Measurements from ENCODE around the gene LZTS3. TPM values are rescaled to one million over a fixed set of nuclear protein-coding genes. Genes with fewer than 3 reads are reported as not detected.
A peak's percentile ranks its signal among the peaks of the same experiment; 100 is the strongest.

The LZTS3 gene
- total and polyA plus RNA-seq, 10 of the 15 experiments (the other 5 are each of a cell fraction or from before 2014, with no cell fraction given), result 0.03 to 0.90 (median 0.22) TPM

DNA sequence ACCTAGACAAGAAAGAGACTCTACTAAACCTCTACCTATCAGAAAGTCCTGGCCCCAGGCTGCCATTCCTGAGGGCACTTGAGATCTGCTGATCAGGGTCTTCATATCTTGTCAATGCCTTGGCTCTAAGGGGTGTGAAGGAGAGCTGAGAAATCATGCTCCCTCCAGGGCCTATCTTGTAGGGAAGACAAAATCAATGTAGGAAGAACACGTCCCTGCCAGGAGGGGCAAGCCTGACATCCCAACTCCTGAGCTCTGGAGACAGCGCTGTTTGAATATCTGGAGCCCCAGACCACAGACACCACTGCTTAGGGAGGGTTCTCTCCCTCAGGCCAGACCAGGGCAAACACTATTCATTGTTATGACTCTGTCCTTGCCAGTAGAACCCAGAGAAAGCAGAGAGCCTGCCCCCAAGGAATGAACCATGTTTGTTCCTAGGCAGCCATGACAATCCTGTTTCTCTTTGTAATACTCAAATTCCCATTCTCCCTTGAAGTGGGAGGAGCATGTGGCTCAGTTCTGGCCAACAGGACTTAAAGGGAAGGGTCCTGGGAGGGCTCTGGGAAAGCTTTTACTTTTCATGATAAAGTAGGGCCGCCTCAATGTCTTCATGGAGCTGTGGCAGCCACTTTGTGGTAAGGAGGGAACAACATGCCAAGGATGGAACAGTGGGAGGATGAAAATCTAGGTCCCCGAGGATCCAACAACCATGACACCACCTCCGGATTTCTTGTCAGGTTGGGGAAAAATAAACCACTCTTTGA lies 11.9 kb downstream of the LZTS3 start:
- H3K79me2 ChIP-seq (ENCODE audit: control insufficient read depth, insufficient read depth, low read length), result peaks cover 35% of the 10 kb centered on the region
- ChIA-PET RAD21 (ENCODE audit: unreplicated experiment) (interaction anchor here (1.2 kb wide), 1 partner anchor 108 kb away, joined by 4 read pairs; no protein-coding TSS in a partner anchor), CTCF (interaction anchor here (0.8 kb wide), 1 partner anchor 10 kb away, joined by 3 read pairs; no protein-coding TSS in a partner anchor), POLR2A (interaction anchor here (2.4 kb wide), 1 partner anchor 116 kb away, joined by 13 read pairs; the partner anchor contains the start of gene MRPS26), SMC1A (ENCODE audit: uncharacterized antibody, unreplicated experiment) (interaction anchor here (1.0 kb wide), 1 partner anchor 8 kb away, joined by 3 read pairs; no protein-coding TSS in a partner anchor)
- H2AFZ ChIP-seq (ENCODE audit: control insufficient read depth, low read depth, low read length), result no peak overlapping the region
- in situ Hi-C loops (cut with MboI), result no loop called here
- H3K4me1 ChIP-seq (ENCODE audit: control insufficient read depth, insufficient read depth, low read length), result peaks cover 9% of the 10 kb centered on the region
- DNase-seq (ENCODE audit: low read depth, low spot score) (no peak), ATAC-seq (no peak), FAIRE-seq (no peak)
- H3K4me2 ChIP-seq (ENCODE audit: control insufficient read depth, insufficient read depth), result no peak overlapping the region
- no peak overlapping the region for H3K27ac ChIP-seq (ENCODE audit: control insufficient read depth, insufficient read depth)
- intact Hi-C loops (cut with micrococcal nuclease; ENCODE audit: unreplicated experiment), result no loop called here
- H3K9ac ChIP-seq (ENCODE audit: control insufficient read depth, insufficient read depth, low read length), result no peak overlapping the region
- WGBS (ENCODE audit: insufficient coverage, insufficient replicate concordance, low lambda C conversion rate, missing lambda C conversion rate), result 61% methylated on average over 5 of the region's 5 CpGs
- no peaks in the 10 kb centered on the region for H3K9me3 ChIP-seq (replicated peaks; ENCODE audit: control insufficient read depth, insufficient read depth, low read length)
- no peaks in the 10 kb centered on the region for H3K36me3 ChIP-seq (ENCODE audit: control insufficient read depth in 2 of 2, insufficient read depth in 2 of 2, low read length in 1 of 2)
- H3K27me3 ChIP-seq (replicated peaks in 1 of 2; ENCODE audit: control insufficient read depth in 2 of 2, insufficient read depth in 2 of 2, low read length in 1 of 2), result no peaks in the 10 kb centered on the region
- H4K20me1 ChIP-seq (ENCODE audit: control insufficient read depth, insufficient read depth), result 0 out of 2 replicates have a peak, but pooled peaks cover 4% of the 10 kb centered on the region
- TF ChIP-seq MEF2A (IDR thresholded peaks at IDR 0.05; ENCODE audit: insufficient read depth, low read depth, low read length), result no peak
- BruUV-seq (replicated peaks), result no TSS peak
- no peak overlapping the region for H3K4me3 ChIP-seq

GRCh38 chr20:3160418-3160817 lies 12.9 kb downstream of the LZTS3 start:
- H3K36me3 ChIP-seq (ENCODE audit: control insufficient read depth in 2 of 2, insufficient read depth in 2 of 2, low read length in 1 of 2), result no peaks in the 10 kb centered on the region
- WGBS (ENCODE audit: insufficient coverage, insufficient replicate concordance, low lambda C conversion rate, missing lambda C conversion rate), result 69% methylated on average over 6 of the region's 6 CpGs
- H3K27me3 ChIP-seq (replicated peaks in 1 of 2; ENCODE audit: control insufficient read depth in 2 of 2, insufficient read depth in 2 of 2, low read length in 1 of 2), result no peaks in the 10 kb centered on the region
- ChIA-PET SMC1A (ENCODE audit: uncharacterized antibody, unreplicated experiment) (interaction anchor here (1.3 kb wide), 1 partner anchor 25 kb away, joined by 3 read pairs; no protein-coding TSS in a partner anchor), RAD21 (ENCODE audit: unreplicated experiment) (no interaction called here), POLR2A (interaction anchor here (2.4 kb wide), 1 partner anchor 115 kb away, joined by 13 read pairs; the partner anchor contains the start of gene MRPS26), CTCF (no interaction called here)
- ATAC-seq (no peak), FAIRE-seq (no peak), DNase-seq (ENCODE audit: low read depth, low spot score) (no peak)
- H3K27ac ChIP-seq (ENCODE audit: control insufficient read depth, insufficient read depth), result peak overlapping the region; percentile 96; the same call in 1 of the 2 replicates
- H3K9me3 ChIP-seq (replicated peaks; ENCODE audit: control insufficient read depth, insufficient read depth, low read length), result no peaks in the 10 kb centered on the region
- H2AFZ ChIP-seq (ENCODE audit: control insufficient read depth, low read depth, low read length), result peak overlapping the region; percentile 96
- in situ Hi-C loops (cut with MboI) (no loop called here), intact Hi-C loops (cut with micrococcal nuclease; ENCODE audit: unreplicated experiment) (no loop called here)
- peak overlapping the region; percentile 84; the same call in 1 of the 2 replicates for H3K4me3 ChIP-seq
- peaks cover 44% of the 10 kb centered on the region for H3K79me2 ChIP-seq (ENCODE audit: control insufficient read depth, insufficient read depth, low read length)
- 0 out of 2 replicates have a peak, but pooled peaks cover 4% of the 10 kb centered on the region for H4K20me1 ChIP-seq (ENCODE audit: control insufficient read depth, insufficient read depth)
- H3K9ac ChIP-seq (ENCODE audit: control insufficient read depth, insufficient read depth, low read length), result peak overlapping the region; percentile 90
- H3K4me1 ChIP-seq (ENCODE audit: control insufficient read depth, insufficient read depth, low read length), result peaks cover 13% of the 10 kb centered on the region
- H3K4me2 ChIP-seq (ENCODE audit: control insufficient read depth, insufficient read depth), result no peak overlapping the region; the same call in 1 of the 2 replicates
- BruUV-seq (replicated peaks), result no TSS peak
- no peak for TF ChIP-seq MYC (IDR thresholded peaks at IDR 0.05; ENCODE audit: insufficient read depth, insufficient read length, insufficient replicate concordance, low read length, severe bottlenecking)
- TF ChIP-seq BACH1 (IDR thresholded peaks at IDR 0.05; ENCODE audit: borderline replicate concordance), result no peak
- TF ChIP-seq MTA2 (IDR thresholded peaks at IDR 0.05; ENCODE audit: low read depth), result no peak
- TF ChIP-seq RBBP5 (conservative IDR thresholded peaks at IDR 0.05), result no peak
- no peak for TF ChIP-seq LARP7 (IDR thresholded peaks at IDR 0.05)
- TF ChIP-seq CEBPB (IDR thresholded peaks at IDR 0.05; ENCODE audit: borderline replicate concordance in 1 of 2, low read depth in 2 of 2, low read length in 2 of 2), result no peak
- no peak for TF ChIP-seq ZBTB40 (IDR thresholded peaks at IDR 0.05; ENCODE audit: borderline replicate concordance)
- no peak for TF ChIP-seq POLR2AphosphoS5 (IDR thresholded peaks at IDR 0.05; ENCODE audit: low read length)
